ENCODE data around the gene RANBP1.

The RANBP1 gene

GRCh38 chr22:20113551-20114310 lies 2.2 kb upstream of the RANBP1 start:
- no peak for DNase-seq (ENCODE audit: extremely low spot score)
- ChIA-PET CTCF (no interaction called here), POLR2A (interaction anchor here (1.1 to 3.8 kb wide), 3 partner anchors 16 to 34 kb away, joined by 3 to 15 read pairs (median 4); partner anchors contain the start of gene DGCR8)
- no peak for TF ChIP-seq BHLHE40 (IDR thresholded peaks at IDR 0.05; ENCODE audit: borderline replicate concordance)
- no peak for TF ChIP-seq FOXA1 (IDR thresholded peaks at IDR 0.05)
- no peak for TF ChIP-seq SP1 (IDR thresholded peaks at IDR 0.05)
- no peak for TF ChIP-seq ELF4 (IDR thresholded peaks at IDR 0.05)
- TF ChIP-seq FOXK2 (IDR thresholded peaks at IDR 0.05): no peak
- no peak for TF ChIP-seq SUZ12 (IDR thresholded peaks at IDR 0.05)
- TF ChIP-seq CTBP1 (IDR thresholded peaks at IDR 0.05; ENCODE audit: borderline replicate concordance): no peak
- no peak for TF ChIP-seq ARNT (IDR thresholded peaks at IDR 0.05)
- TF ChIP-seq NFRKB (IDR thresholded peaks at IDR 0.05): no peak
- no peak for TF ChIP-seq HDGF (IDR thresholded peaks at IDR 0.05; ENCODE audit: borderline replicate concordance)
- TF ChIP-seq, protein P1, sequence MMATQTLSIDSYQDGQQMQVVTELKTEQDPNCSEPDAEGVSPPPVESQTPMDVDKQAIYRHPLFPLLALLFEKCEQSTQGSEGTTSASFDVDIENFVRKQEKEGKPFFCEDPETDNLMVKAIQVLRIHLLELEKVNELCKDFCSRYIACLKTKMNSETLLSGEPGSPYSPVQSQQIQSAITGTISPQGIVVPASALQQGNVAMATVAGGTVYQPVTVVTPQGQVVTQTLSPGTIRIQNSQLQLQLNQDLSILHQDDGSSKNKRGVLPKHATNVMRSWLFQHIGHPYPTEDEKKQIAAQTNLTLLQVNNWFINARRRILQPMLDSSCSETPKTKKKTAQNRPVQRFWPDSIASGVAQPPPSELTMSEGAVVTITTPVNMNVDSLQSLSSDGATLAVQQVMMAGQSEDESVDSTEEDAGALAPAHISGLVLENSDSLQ (IDR thresholded peaks at IDR 0.05): no peak
- no peak for TF ChIP-seq L3MBTL2 (conservative IDR thresholded peaks at IDR 0.05)
- TF ChIP-seq LEF1 (IDR thresholded peaks at IDR 0.05; ENCODE audit: borderline replicate concordance): no peak
- no peak for TF ChIP-seq FOXM1 (IDR thresholded peaks at IDR 0.05; ENCODE audit: borderline replicate concordance)
- TF ChIP-seq TARDBP (IDR thresholded peaks at IDR 0.05): no peak
- no peak for TF ChIP-seq ZNF384 (IDR thresholded peaks at IDR 0.05)

- CTCF ChIA-PET: interaction anchor here (0.6 kb wide), 1 partner anchor 20 kb away, joined by 3 read pairs; no protein-coding TSS in a partner anchor
- POLR2A ChIA-PET: interaction anchor here (1.0 to 1.3 kb wide), 2 partner anchors 15 to 35 kb away, joined by 4 read pairs; partner anchors contain the start of gene DGCR8
- TF ChIP-seq L3MBTL2 (conservative IDR thresholded peaks at IDR 0.05) (no peak), ARNT (IDR thresholded peaks at IDR 0.05) (no peak)
- TF ChIP-seq, protein P1 (IDR thresholded peaks at IDR 0.05): no peak
Observed at GRCh38 chr22:20114506-20115475, 1.1 kb upstream of the RANBP1 start.

GRCh38 chr22:20116376-20116950 lies 559 bp downstream of the RANBP1 start:
- TF ChIP-seq FOXK2 (IDR thresholded peaks at IDR 0.05) (no peak), SUZ12 (IDR thresholded peaks at IDR 0.05) (no peak), FOXA1 (IDR thresholded peaks at IDR 0.05) (no peak), ELF4 (IDR thresholded peaks at IDR 0.05) (no peak), FOXM1 (IDR thresholded peaks at IDR 0.05; ENCODE audit: borderline replicate concordance) (no peak), TARDBP (IDR thresholded peaks at IDR 0.05) (no peak), NFRKB (IDR thresholded peaks at IDR 0.05) (no peak), LEF1 (IDR thresholded peaks at IDR 0.05; ENCODE audit: borderline replicate concordance) (no peak), L3MBTL2 (conservative IDR thresholded peaks at IDR 0.05) (no peak), ARNT (IDR thresholded peaks at IDR 0.05) (no peak), CTBP1 (IDR thresholded peaks at IDR 0.05; ENCODE audit: borderline replicate concordance) (no peak), ZNF384 (IDR thresholded peaks at IDR 0.05) (no peak), HDGF (IDR thresholded peaks at IDR 0.05; ENCODE audit: borderline replicate concordance) (no peak), SP1 (IDR thresholded peaks at IDR 0.05) (no peak)
- TF ChIP-seq, protein P1 (IDR thresholded peaks at IDR 0.05): no peak
- DNase-seq (ENCODE audit: extremely low spot score): no peak
- ChIA-PET CTCF (no interaction called here), POLR2A (interaction anchor here (0.6 to 5.0 kb wide), 11 partner anchors 9 to 204 kb away, joined by 3 to 51 read pairs (median 6); partner anchors contain the start of genes DGCR6L, DGCR8 and ZDHHC8)

More at GRCh38 chr22:20114506-20115475, 1.1 kb upstream of the RANBP1 start:
- no peak for DNase-seq (ENCODE audit: extremely low spot score)

DNA sequence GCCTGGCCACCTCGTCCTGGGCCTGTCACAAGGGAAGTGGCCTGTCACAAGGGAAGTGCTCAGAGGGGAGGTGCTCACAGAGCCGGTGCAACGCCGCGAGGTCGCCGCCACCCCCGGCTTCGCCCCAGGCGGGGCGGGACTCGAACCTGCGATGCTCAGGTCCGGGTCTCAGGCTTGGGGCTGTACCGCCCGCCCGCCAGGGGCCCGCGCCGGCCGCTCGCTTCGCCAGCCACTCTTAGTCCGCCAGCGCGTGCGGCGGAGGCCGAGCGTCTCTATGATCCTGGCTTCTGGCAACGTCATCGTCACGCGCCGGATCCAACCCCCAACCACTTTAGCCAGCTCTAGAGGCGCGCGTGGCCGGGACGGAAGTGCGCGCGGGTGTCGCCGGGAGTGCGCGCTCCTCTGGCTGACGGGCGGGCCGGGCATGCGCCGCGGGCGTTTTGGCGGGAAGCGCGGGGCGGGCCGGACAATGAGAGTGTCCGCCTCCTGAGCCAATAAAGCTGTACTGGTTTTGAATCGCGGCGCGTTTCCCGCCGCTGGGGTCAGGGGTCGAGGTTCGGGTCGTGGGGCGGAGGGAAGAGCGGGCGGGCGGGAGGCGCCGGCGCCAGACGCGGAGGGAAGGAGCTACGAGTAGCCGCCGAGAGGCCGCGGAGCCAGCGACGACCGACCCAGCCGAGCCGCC lies 1.2 kb downstream of the RANBP1 start, which contains the start of gene TRMT2A:
TRMT2A (minus strand) TSS at position 276 of the 682 bp plus-strand sequence. CDS start 320 bp downstream, outside the sequence.
- peak; percentile 99 for DNase-seq (ENCODE audit: extremely low spot score)
- POLR2A ChIA-PET: interaction anchor here (0.6 to 5.0 kb wide), 11 partner anchors 9 to 174 kb away, joined by 3 to 51 read pairs (median 6); partner anchors contain the start of genes DGCR8 and ZDHHC8
- CTCF ChIA-PET: no interaction called here
- no peak for TF ChIP-seq FOXK2 (IDR thresholded peaks at IDR 0.05)
- no peak; the same call in 1 of the 2 replicates for TF ChIP-seq ZNF384 (IDR thresholded peaks at IDR 0.05)
- TF ChIP-seq NFRKB (IDR thresholded peaks at IDR 0.05): no peak
- TF ChIP-seq, protein P1 (IDR thresholded peaks at IDR 0.05): peak; percentile 91
- no peak for TF ChIP-seq SP1 (IDR thresholded peaks at IDR 0.05)
- TF ChIP-seq L3MBTL2 (conservative IDR thresholded peaks at IDR 0.05): peak; percentile 83
- no peak for TF ChIP-seq HDGF (IDR thresholded peaks at IDR 0.05; ENCODE audit: borderline replicate concordance)
- TF ChIP-seq BHLHE40 (IDR thresholded peaks at IDR 0.05; ENCODE audit: borderline replicate concordance): no peak
- TF ChIP-seq CTBP1 (IDR thresholded peaks at IDR 0.05; ENCODE audit: borderline replicate concordance): peak; percentile 47; the same call in 1 of the 2 replicates
- TF ChIP-seq ARNT (IDR thresholded peaks at IDR 0.05): no peak
- no peak for TF ChIP-seq TARDBP (IDR thresholded peaks at IDR 0.05)
- peak; percentile 34; the same call in 1 of the 2 replicates for TF ChIP-seq ELF4 (IDR thresholded peaks at IDR 0.05)
- no peak for TF ChIP-seq FOXA1 (IDR thresholded peaks at IDR 0.05)
- TF ChIP-seq LEF1 (IDR thresholded peaks at IDR 0.05; ENCODE audit: borderline replicate concordance): no peak; the same call in 1 of the 2 replicates
- no peak for TF ChIP-seq SUZ12 (IDR thresholded peaks at IDR 0.05)
- TF ChIP-seq FOXM1 (IDR thresholded peaks at IDR 0.05; ENCODE audit: borderline replicate concordance): no peak

Measured in HEK293T (cell line).